Trophoblast cell (in vitro differentiated cells and primary cell): Measurements from ENCODE around the gene CCDC82.

Experiments used
- DNase-seq, 2 donors: peaks; one replicate each; pipeline ENCODE4 v3.0.0-alpha.2; 2016
- H2AFZ ChIP-seq: 2 replicates; pipeline ENCODE4 v1.6.1; 2013; ENCODE audit warnings: low read length, moderate library complexity, mild to moderate bottlenecking; ENCODE audit not compliant: insufficient read depth, poor library complexity
- H2AK5ac ChIP-seq: 2 replicates; pipeline ENCODE4 v1.6.1; 2013; ENCODE audit warnings: mild to moderate bottlenecking, low read length
- H2BK120ac ChIP-seq: 2 replicates; pipeline ENCODE4 v1.6.1; 2013; ENCODE audit warnings: low read length, mild to moderate bottlenecking, moderate library complexity; ENCODE audit not compliant: insufficient read depth, poor library complexity
- H2BK12ac ChIP-seq: 2 replicates; pipeline ENCODE4 v1.6.1; 2013; ENCODE audit warnings: mild to moderate bottlenecking, low read length, moderate library complexity
- H2BK5ac ChIP-seq: 2 replicates; pipeline ENCODE4 v1.6.1; 2013; ENCODE audit warnings: low read length, low read depth, moderate library complexity, mild to moderate bottlenecking; ENCODE audit not compliant: poor library complexity
- H3K14ac ChIP-seq: 2 replicates; pipeline ENCODE4 v1.6.1; 2013; ENCODE audit warnings: mild to moderate bottlenecking, low read length
- H3K18ac ChIP-seq: 2 replicates; pipeline ENCODE4 v1.6.1; 2013; ENCODE audit warnings: mild to moderate bottlenecking, low read length
- H3K23ac ChIP-seq: 2 replicates; pipeline ENCODE4 v1.6.1; 2013; ENCODE audit warnings: low read length
- H3K27ac ChIP-seq: 2 replicates; pipeline ENCODE4 v1.5.1; 2013; ENCODE audit warnings: low read depth, mild to moderate bottlenecking, inconsistent platforms, low read length, moderate library complexity
- H3K27me3 ChIP-seq: 2 replicates; pipeline ENCODE4 v1.6.1; 2013; ENCODE audit warnings: inconsistent platforms, mild to moderate bottlenecking, low read length, moderate library complexity; ENCODE audit not compliant: insufficient read depth
- H3K36me3 ChIP-seq, 2 experiments: 1 replicate in 1 of 2; 2 replicates in 1 of 2; pipeline ENCODE4 v1.6.1; 2013; ENCODE audit warnings: low read length in 2 of 2, mild to moderate bottlenecking in 2 of 2, moderate library complexity in 1 of 2; ENCODE audit not compliant: insufficient read depth in 2 of 2, control insufficient read depth in 1 of 2
- H3K4ac ChIP-seq: 2 replicates; pipeline ENCODE4 v1.6.1; 2013; ENCODE audit warnings: low read depth, mild to moderate bottlenecking, low read length, moderate library complexity
- H3K4me1 ChIP-seq, 2 experiments: 1 replicate in 1 of 2; 2 replicates in 1 of 2; pipeline ENCODE4 v1.6.1; 2013; ENCODE audit warnings: low read length in 2 of 2, mild to moderate bottlenecking in 2 of 2, moderate library complexity in 1 of 2; ENCODE audit not compliant: insufficient read depth in 2 of 2, control insufficient read depth in 1 of 2
- H3K4me2 ChIP-seq: 2 replicates; pipeline ENCODE4 v1.6.1; 2013; ENCODE audit warnings: inconsistent platforms, mild to moderate bottlenecking, low read length, moderate library complexity
- H3K4me3 ChIP-seq: 2 replicates; pipeline ENCODE4 v1.5.1; 2013; ENCODE audit warnings: mild to moderate bottlenecking, low read depth, low read length, inconsistent platforms
- H3K79me1 ChIP-seq: one replicate; pipeline ENCODE4 v1.6.1; 2013; ENCODE audit warnings: low read length
- H3K79me2 ChIP-seq: 2 replicates; pipeline ENCODE4 v1.6.1; 2013; ENCODE audit warnings: low read length, mild to moderate bottlenecking; ENCODE audit not compliant: control insufficient read depth, insufficient read depth, poor library complexity
- H3K9ac ChIP-seq: 2 replicates; pipeline ENCODE4 v1.6.1; 2013; ENCODE audit warnings: mild to moderate bottlenecking, low read length
- H3K9me3 ChIP-seq: 2 replicates; pipeline ENCODE4 v1.6.1; 2013; ENCODE audit warnings: low read depth, mild to moderate bottlenecking, control low read depth, inconsistent platforms, low read length; ENCODE audit not compliant: insufficient read depth
- H4K12ac ChIP-seq: 2 replicates; pipeline ENCODE4 v1.6.1; 2013; ENCODE audit warnings: low read depth, mild to moderate bottlenecking, low read length, moderate library complexity
- H4K8ac ChIP-seq: 2 replicates; pipeline ENCODE4 v1.6.1; 2013; ENCODE audit warnings: low read depth, mild to moderate bottlenecking, low read length, moderate library complexity
- H4K91ac ChIP-seq: one replicate; pipeline ENCODE4 v1.6.1; 2013; ENCODE audit warnings: low read depth, mild to moderate bottlenecking, low read length, moderate library complexity
- WGBS: extraction: QIAGEN DNeasy Blood & Tissue Kit; methylation state at CpG from one replicate; pipeline ENCODE4 v1.1.7; 2013; ENCODE audit warnings: missing lambda C conversion rate; ENCODE audit not compliant: insufficient read length, insufficient coverage; ENCODE audit errors: extremely low coverage; 5-methylcytosine and 5-hydroxymethylcytosine counted together

Gene CCDC82

DNA sequence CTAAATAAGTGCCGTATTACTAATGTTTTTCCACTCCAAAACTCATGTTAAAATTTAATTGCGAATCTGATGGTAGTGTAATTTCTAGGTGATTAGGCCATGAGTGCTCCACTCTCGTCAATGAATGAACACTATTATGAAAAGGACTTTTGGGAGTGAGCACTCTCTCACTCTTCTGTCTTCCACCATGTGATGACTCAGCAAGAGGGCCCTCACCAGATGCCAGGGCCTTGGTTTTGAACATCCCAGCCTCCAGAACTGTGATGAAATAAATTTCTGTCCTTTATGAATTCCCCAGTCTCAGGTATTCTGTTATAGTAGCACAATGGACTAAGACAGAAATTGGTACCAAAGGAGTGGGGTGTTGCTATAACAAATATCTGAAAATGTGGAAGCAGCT, 8.2 kb upstream of the CCDC82 start:
- no peaks in the 10 kb centered on the region for H3K79me1 ChIP-seq
- H3K27ac ChIP-seq, result no peak overlapping the region
- H2AK5ac ChIP-seq, result no peak overlapping the region
- H3K4ac ChIP-seq, result no peak overlapping the region
- no peak overlapping the region for H3K14ac ChIP-seq
- no peak overlapping the region for H2BK12ac ChIP-seq
- no peak overlapping the region for H2BK120ac ChIP-seq
- H3K4me3 ChIP-seq, result no peak overlapping the region
- H2AFZ ChIP-seq, result no peak overlapping the region
- H3K27me3 ChIP-seq, result no peaks in the 10 kb centered on the region
- no peak overlapping the region for H3K18ac ChIP-seq
- no peak overlapping the region for H2BK5ac ChIP-seq
- H3K4me2 ChIP-seq, result no peak overlapping the region
- H4K12ac ChIP-seq, result no peak overlapping the region
- no peak overlapping the region for H4K8ac ChIP-seq
- H3K36me3 ChIP-seq, result no peaks in the 10 kb centered on the region
- H4K91ac ChIP-seq, result no peak overlapping the region
- no peaks in the 10 kb centered on the region for H3K9me3 ChIP-seq
- DNase-seq, result no peak
- peaks cover 0 to 3% of the 10 kb centered on the region in 2 experiments for H3K4me1 ChIP-seq
- no peaks in the 10 kb centered on the region for H3K79me2 ChIP-seq
- H3K9ac ChIP-seq, result no peak overlapping the region
- no CpG with 5 or more reads among the region's 3 CpGs for WGBS
- no peak overlapping the region for H3K23ac ChIP-seq

- no peak overlapping the region for H2AK5ac ChIP-seq
- no peak overlapping the region for H3K4me3 ChIP-seq
- H4K12ac ChIP-seq, result no peak overlapping the region
- H4K91ac ChIP-seq, result no peak overlapping the region
- no peak overlapping the region for H3K23ac ChIP-seq
- peak overlapping the region; percentile 60 for H4K8ac ChIP-seq
- H3K27ac ChIP-seq, result no peak overlapping the region
- WGBS, result no CpG with 5 or more reads among the region's 4 CpGs
- no peak overlapping the region for H2BK5ac ChIP-seq
- no peak overlapping the region for H2AFZ ChIP-seq
- no peaks in the 10 kb centered on the region for H3K36me3 ChIP-seq
- H3K79me1 ChIP-seq, result no peaks in the 10 kb centered on the region
- H3K18ac ChIP-seq, result no peak overlapping the region
- no peaks in the 10 kb centered on the region for H3K79me2 ChIP-seq
- peaks cover 0 to 3% of the 10 kb centered on the region in 2 experiments for H3K4me1 ChIP-seq
- peak; percentile 26 to 61 for DNase-seq
- peak overlapping the region; percentile 13 for H2BK120ac ChIP-seq
- no peaks in the 10 kb centered on the region for H3K9me3 ChIP-seq
- H3K14ac ChIP-seq, result no peak overlapping the region
- H3K27me3 ChIP-seq, result no peaks in the 10 kb centered on the region
- H3K4me2 ChIP-seq, result peak overlapping the region; percentile 34
- H2BK12ac ChIP-seq, result no peak overlapping the region
- H3K4ac ChIP-seq, result no peak overlapping the region
- H3K9ac ChIP-seq, result no peak overlapping the region
Observed at GRCh38 chr11:96396637-96397036, 6.9 kb upstream of the CCDC82 start.

GRCh38 chr11:96394773-96395172, 5.1 kb upstream of the CCDC82 start:
- no peak for DNase-seq
- Histone ChIP-seq H3K4me1 (peaks cover 0 to 6% of the 10 kb centered on the region in 2 experiments), H4K91ac (no peak overlapping the region), H3K79me1 (peaks cover 6% of the 10 kb centered on the region), H3K4ac (no peak overlapping the region), H3K9ac (no peak overlapping the region), H2BK12ac (no peak overlapping the region), H2BK5ac (no peak overlapping the region), H2BK120ac (no peak overlapping the region), H3K18ac (no peak overlapping the region), H2AFZ (no peak overlapping the region), H4K12ac (no peak overlapping the region), H3K79me2 (peaks cover 5% of the 10 kb centered on the region), H3K27ac (no peak overlapping the region), H3K23ac (no peak overlapping the region), H4K8ac (no peak overlapping the region), H3K36me3 (no peaks in the 10 kb centered on the region), H2AK5ac (no peak overlapping the region), H3K14ac (no peak overlapping the region), H3K4me2 (no peak overlapping the region), H3K4me3 (no peak overlapping the region), H3K9me3 (no peaks in the 10 kb centered on the region), H3K27me3 (no peaks in the 10 kb centered on the region)

- Histone ChIP-seq H2BK5ac (no peak overlapping the region), H4K8ac (no peak overlapping the region), H4K91ac (no peak overlapping the region), H3K4me1 (peaks cover 0 to 6% of the 10 kb centered on the region in 2 experiments), H3K4me2 (no peak overlapping the region), H3K14ac (no peak overlapping the region), H3K23ac (no peak overlapping the region), H2AK5ac (no peak overlapping the region), H3K9ac (no peak overlapping the region), H3K36me3 (no peaks in the 10 kb centered on the region), H3K27ac (no peak overlapping the region), H4K12ac (no peak overlapping the region), H2AFZ (no peak overlapping the region), H3K27me3 (no peaks in the 10 kb centered on the region), H3K79me2 (peaks cover 9% of the 10 kb centered on the region), H2BK120ac (no peak overlapping the region), H3K9me3 (no peaks in the 10 kb centered on the region), H2BK12ac (no peak overlapping the region), H3K4ac (no peak overlapping the region), H3K4me3 (no peak overlapping the region), H3K18ac (no peak overlapping the region), H3K79me1 (peaks cover 11% of the 10 kb centered on the region)
- no CpG with 5 or more reads among the region's 1 CpG for WGBS
- DNase-seq, result peak in 1 of 2 donors; percentile 71
Observed at GRCh38 chr11:96393753-96394348, 4.1 kb upstream of the CCDC82 start.
